GM12873 (cell line): Measurements from ENCODE around the gene UBR4.

Source experiments
- TF ChIP-seq, protein P1 (sequence below): IDR thresholded peaks from 2 replicates; pipeline ENCODE4 v1.5.1; 2012; ENCODE audit warnings: low read depth, mild to moderate bottlenecking, moderate library complexity, low read length, control low read depth; ENCODE audit not compliant: insufficient read depth; ENCODE audit errors: missing control alignments

UBR4 gene

DNA sequence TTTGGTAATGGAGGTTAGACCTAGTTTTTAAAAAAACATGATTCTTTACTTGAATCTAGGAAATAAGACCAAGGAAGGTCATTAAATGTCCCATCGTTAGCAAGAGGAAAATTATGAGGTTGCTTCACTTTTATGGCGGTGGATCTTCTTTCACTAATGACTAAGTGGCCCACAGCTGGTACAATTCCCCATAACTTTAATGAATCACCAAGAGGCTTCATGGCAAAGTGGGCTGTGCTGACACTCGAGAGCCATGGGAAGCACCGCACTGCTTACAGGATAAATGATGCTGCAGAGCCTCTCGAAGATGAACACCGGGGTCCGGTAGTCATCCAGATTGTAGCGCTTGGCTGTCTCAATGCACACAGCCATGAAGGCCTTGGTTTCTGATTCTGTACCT lies 108.8 kb downstream of the UBR4 start:
- TF ChIP-seq, protein P1, sequence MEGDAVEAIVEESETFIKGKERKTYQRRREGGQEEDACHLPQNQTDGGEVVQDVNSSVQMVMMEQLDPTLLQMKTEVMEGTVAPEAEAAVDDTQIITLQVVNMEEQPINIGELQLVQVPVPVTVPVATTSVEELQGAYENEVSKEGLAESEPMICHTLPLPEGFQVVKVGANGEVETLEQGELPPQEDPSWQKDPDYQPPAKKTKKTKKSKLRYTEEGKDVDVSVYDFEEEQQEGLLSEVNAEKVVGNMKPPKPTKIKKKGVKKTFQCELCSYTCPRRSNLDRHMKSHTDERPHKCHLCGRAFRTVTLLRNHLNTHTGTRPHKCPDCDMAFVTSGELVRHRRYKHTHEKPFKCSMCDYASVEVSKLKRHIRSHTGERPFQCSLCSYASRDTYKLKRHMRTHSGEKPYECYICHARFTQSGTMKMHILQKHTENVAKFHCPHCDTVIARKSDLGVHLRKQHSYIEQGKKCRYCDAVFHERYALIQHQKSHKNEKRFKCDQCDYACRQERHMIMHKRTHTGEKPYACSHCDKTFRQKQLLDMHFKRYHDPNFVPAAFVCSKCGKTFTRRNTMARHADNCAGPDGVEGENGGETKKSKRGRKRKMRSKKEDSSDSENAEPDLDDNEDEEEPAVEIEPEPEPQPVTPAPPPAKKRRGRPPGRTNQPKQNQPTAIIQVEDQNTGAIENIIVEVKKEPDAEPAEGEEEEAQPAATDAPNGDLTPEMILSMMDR, result no peak

DNA sequence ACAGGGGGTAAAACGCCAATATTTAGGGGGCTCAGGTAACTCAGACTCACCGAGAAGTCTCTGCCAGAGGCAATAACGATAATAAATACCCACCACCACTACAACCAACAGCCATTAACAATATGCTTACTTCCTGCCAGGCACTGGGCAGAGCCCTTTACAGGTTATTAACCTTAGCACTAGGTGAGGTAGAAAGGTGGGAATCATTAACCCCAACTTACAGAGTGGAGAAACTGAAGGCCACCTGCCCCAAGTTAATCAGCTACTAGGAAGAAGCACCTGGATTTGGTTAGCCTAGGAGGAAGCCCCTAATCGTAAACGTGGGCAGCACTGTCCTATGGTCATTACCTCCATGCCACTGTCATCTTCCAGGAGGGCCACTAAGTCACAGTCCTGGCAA lies 110.0 kb downstream of the UBR4 start:
- TF ChIP-seq, protein P1, result no peak

DNA sequence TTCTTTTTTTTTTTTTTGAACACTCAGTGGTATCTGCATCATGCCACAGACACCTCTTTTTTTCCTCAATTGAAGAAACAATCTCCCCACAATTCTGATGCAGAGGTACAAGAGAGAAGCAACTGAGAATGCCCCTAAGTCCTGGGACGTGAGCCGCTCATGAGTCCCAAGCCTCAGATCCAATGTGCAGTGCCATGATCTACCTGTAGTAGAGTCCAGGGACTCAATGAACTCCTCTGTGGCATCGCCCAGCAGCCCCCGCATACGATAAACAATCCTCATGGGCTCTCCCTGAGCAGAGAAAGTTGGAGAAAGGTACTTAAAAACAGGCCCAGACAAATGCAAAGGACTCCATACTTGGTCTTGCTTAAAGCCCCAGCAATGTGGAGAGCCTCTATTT lies 113.1 kb downstream of the UBR4 start:
- TF ChIP-seq, protein P1, result no peak

DNA sequence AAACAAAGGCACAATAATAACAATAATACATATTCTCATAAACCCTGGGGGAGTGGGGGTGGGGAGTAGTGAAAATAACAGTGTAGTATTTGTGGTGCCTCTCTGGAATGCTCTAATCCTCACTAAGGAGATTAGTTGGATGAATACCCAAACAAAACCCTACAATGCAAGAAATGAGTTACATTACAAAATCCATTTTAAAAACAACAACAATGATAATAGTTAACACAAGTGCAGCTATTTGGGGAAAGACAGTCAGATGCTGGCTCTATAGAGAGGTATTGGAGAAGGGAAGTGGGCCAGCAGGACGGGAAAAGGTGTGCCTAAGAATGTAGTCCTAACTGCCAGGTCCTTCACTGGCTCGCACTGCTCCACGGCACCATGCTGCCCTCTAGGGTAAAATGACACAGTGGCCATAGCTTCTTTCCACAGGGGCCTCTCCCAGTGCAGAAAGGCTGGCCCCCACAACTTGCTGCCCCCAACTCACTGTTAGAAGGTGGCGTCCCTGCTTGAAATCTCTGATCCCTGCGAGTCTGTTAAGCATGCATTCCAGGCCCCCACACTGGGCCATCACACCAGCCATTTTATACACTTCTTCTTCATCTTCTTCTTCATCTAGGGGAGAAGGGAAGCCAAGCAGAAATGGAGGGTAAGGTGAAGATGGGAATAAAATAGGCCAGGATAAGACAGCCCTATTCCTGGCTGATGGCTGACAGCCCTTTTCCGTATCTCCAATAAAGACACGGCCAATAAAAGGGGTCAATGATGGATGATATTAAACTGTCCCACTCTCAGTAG lies 113.8 kb downstream of the UBR4 start:
- TF ChIP-seq, protein P1, result peak; percentile 32

DNA sequence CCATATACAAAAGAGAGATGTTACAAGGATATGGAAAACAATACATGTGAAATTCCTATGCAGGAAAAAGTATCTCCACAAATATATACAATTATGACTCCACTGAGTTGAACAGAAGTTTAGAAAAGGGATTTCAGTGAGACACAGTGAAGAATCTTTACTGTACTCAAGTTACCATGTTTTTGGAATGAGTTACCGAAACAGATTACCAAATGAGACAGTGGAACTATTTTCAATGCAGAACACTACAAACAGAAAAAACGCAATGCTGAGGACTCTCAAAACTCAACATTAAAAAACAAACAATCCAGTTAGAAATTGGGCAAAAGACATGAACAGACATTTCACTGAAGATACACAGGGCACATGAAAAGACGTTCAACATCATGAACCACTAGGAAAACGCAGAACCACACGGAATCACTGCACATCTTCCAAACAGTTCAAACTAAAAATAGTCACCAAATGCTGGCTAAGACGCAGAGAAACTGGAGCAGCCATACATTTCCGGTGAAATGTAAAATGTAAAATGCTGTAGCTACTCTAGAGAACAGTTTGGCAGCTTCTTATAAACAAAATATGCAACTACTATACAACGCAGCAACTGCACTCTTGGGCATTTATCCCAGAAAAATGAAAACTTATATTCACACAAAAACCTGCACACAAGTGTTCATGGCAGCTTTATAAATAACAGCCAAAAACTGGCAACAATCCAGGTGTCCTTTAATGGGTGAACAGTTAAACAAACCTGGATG lies 118.7 kb downstream of the UBR4 start:
- TF ChIP-seq, protein P1, result no peak

DNA sequence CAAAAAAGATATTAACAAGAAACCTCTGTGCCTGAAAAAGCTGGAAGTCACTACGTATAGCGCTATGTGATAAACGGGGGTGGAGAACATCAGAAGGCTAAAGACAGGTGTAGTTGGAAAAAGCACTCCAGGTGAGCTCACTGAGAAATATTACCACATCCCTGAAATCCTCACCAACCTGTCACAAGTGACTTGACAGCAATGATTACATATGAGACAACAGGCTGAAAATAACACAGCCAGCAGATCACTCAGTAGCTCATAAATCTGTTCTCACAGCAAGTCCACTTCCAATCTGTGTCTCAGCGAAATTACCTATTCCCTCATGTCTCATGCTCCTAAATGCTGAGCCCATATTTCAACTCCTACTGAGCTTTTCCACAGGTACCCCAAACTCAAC lies 120.5 kb downstream of the UBR4 start:
- TF ChIP-seq, protein P1, result no peak

DNA sequence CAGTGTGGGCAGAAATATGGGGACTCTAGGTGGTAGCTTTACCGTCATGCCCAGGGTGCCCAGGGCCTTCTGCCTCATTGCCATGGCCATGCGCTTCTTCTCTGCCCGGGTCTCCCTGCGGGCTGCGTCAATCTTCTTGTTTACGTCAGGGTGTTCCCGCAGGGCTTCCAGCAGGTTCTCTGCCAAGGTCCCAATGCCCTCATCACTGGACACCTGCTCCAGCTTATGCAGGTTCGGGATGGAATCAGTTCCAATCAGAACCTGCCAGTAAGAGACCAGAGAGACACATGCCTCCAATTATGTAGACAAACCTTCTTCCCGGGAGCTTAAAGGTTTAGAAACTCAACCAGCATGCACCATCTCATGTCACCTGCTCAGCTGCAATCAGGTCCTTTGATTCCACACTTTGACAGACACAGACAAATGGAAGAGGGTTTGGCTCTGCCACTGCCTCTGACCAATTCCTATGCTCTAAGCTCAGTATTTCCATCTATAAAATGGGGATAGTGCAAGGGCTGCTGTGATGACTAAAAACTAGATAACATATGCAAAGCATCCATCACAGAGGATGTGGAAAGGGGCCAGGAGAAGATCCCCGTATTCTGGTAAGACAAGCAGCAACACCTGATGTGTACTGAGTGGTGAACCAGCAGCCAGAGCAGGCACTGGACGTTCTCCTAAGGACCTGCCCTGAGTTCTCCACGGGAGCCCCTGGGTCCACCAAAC lies 121.2 kb downstream of the UBR4 start:
- TF ChIP-seq, protein P1, result no peak
